HS-5 (cell line): Measurements from ENCODE around the gene HSD11B1.
"Not testable (repeated sequence)": the region's sequence is repeated elsewhere in the genome, so short reads cannot be mapped to it uniquely, and the experiment has no call there.

Experiments used
- DNase-seq: peaks from one replicate; pipeline ENCODE4 v3.0.0-alpha.2; 2012; ENCODE audit warnings: low read depth

HSD11B1 gene

DNA sequence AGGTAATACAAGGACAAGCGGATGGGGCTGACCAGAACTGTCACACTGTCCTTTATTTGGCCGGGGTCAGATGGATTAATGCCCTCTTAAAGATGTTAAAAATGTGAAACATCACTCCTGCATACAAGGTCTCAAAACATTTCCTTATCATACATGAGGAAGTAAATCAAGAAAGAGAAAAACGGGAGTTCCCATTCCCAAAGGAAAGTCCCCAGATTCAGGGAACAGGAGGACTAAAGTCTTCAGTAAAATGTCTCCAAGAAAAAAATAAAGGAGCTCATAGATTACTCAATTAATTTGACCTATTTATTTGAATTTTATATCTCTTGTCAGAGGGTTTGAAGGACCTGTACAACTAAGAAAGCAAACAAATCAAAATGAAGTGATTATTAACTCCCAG lies 13.4 kb upstream of the HSD11B1 start:
- DNase-seq = no peak

DNA sequence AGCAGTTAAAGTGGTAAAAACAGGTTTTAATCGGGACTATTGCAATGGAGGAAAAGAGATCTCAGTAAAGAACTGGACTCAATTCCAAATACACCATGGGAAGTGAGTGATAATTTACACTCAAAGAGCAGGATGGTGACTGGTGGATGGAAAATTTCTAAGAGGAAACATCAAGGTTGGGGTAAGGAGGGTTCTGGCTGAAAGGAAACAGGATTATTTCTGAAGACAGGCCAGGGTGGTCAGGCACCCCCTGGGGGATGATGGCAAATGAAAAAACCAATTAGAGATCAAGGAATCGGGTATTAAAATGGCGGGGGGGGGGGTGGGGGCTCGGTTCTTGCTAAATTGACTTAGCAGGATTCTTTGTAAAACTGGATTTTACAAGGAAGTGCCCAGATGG lies 12.3 kb upstream of the HSD11B1 start:
- no peak for DNase-seq

DNA sequence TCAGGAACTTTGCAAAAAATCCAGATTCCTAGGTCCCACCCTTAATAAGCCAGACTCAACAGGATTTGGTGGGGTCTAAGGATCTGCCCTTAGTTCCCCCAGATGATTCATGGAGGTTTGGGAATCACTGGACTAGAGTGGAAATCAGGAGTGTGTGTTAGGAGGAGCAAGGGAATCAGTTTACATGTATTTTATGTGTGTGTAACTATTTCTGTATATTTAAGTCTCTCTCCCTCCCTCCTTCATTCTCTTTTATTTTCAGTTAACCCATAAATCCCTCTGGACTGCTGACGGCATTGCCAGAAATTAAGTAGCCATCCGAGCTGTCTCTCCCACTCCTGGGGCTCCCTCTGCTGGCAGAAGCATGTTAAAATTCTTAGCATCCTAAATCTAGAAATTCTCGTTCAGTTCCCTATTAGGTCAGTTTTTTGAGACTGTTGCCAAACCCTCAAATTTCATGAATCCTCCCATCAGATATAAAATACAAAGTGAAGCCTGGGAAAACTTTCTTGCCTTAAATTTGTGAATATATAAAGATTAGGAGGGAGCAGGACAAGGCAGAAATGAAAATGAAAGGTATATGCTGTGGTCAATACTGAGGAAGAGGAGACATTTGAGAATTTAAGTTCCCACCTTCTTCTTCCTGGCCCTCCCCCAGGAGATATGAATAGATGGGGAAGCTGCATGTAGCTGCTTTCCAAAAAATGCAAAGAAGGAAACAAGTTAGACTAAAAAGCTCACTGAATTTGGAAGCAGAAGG lies 11.7 kb upstream of the HSD11B1 start:
- DNase-seq = peak; percentile 60

DNA sequence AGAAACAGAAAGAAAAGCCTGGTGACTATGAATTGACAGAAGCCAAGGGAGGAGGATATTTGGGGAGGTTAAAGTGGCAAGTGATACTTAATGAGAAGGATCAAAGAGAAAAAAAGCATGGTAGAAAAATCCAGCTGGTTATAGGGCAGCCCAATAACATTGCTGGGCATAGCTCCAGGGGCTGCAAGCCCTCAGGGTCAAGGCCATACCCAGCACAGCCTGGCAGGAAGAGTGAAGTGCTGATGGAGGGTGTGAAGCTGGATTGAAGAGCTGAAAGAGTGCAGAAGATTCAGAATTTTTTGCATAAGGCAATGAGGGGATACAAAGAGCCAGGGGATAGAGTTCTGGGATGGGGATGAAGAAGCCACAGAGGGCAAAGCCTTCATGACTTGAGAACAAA lies 8.0 kb upstream of the HSD11B1 start:
- DNase-seq = no peak

DNA sequence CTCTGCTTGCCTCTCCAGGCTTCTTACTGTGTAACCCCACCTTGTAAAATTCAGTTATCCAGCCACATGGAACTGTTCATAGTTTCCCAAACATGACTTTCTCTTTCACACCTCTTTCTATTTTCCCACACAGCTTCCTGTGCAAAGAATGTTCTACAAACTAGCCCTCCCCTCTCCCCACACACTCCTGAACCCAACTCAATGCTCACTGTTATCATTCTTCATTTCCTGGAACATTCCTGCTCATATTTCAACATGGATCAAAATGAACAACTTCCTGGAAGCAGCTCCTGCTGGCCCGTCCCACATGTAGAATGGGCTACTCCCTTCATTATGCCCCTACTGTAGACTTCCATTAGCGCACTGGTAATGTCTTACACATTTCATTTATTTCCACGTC lies 7.5 kb upstream of the HSD11B1 start:
- no peak for DNase-seq

DNA sequence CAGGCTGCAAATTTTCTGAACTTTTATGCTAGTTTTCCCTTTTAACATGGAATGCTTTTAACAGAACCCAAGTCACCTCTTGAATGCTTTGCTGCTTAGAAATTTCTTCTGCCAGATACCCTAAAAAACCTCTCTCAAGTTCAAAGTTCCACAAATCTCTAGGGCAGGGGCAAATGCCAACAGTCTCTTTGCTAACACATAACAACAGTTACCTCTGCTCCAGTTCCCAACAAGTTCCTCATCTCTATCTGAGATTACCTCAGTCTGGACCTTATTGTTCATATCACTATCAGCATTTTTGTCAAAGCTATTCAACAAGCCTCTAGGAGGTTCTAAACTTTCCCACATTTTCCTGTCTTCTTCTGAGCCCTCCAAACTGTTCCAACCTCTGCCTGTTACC lies 4.0 kb upstream of the HSD11B1 start:
- not testable (repeated sequence) for DNase-seq

DNA sequence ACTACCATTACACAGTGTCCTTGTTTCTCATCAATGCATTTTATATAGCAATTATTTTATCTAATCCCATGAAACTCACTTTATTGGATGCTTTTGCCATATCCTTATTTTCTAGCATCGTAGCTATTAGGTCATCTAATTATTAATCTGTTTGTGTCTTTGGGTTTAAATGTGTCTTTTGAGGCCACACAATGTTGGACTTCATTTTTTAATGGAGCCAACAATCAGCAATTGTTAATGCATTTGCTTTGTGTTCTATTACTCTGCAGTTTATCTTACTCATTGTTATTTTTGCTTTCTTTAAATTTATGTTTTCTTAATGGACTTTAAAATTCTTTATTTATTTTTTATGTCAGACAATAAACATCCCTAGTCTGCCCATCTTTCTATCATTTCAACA lies 1.8 kb upstream of the HSD11B1 start:
- DNase-seq = no peak

DNA sequence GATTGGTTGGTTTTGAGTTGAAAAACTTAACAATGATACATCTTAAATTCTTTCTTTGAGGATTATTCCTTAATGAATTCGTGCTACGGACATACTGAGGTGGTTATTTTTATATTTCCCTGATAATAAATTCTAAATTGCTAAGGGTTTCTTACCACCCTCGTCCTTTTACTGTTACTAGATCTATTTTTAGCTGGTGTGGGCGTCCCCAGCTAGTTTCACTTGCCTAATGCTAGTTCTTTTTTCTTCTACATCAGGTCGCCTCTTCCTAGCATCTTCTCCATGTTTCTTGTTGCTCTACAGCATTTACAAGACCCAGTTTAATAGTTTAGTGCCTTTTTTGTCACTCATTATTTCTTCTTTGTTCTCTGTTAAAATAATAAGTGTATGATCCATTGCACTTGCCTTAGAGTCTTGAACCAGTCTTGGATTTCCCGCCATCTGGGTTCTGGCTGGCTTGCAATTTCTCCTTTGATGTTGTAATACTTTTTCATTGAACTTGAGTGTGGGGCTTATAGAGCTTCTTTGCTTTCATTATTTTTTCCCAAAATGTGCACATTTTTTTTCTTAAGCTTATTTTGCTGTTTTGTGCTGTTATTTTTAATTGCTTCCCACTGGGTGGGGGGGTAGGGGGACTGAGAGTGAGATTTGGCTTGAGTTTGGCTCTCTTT lies 677 bp upstream of the HSD11B1 start:
- DNase-seq = no peak

DNA sequence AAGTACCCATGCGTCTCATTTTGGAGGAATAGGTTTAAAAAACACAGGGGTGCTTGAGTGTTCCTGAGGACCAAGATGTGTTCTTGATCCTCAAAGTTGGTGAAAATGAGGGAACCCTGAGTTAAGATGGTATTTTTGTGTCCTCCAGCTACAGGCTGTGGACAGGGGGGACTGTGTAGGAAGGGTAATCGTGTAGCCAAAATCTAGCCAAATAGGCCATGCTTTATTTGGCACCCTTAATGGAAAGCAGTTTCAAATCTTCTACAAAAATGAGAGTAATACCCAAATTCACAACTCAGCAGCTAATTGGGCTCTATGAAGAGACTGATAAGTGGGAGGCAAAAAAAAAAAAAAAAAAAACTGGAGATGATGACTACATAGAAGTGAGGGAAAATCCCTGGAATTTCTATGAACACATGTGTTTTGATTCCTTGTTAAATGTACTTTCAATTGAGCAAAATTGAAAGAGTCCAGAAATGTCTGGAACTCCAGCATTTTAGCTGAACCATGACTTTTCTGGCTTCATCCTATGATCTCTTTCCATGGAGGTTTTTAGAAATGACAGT lies 470 bp downstream of the HSD11B1 start:
- no peak for DNase-seq

DNA sequence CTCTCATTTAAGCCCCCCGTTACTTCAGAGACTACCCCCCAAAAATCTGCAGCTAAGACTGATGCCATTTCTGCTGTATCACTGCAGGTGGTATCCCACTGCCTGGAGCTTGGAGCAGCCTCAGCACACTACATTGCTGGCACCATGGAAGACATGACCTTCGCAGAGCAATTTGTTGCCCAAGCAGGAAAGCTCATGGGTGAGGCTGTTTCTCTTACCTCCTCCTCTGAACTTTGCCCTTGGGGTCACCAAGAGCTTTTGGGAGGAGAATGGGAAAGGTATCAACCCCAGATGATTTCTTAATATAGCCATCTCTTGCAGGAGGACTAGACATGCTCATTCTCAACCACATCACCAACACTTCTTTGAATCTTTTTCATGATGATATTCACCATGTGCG lies 2.0 kb downstream of the HSD11B1 start:
- no peak for DNase-seq

DNA sequence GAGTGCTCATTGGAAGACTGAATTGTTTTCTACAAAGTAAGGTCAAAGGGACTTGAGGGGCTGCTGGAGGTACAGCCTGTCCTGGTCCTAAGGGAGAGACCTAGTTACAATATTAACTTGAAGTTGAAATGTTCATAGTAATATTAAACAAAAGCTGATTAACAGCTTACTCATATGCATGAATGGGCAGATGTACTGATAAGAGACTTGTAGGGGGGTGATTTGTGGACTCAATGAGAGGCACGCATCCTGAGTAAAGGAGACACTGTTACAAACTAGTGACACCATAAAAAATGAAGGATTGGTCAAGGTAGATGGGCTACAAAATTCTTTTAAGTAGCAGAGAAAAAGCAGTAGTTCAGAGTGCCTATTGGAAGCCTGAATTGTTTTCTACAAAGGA lies 2.7 kb downstream of the HSD11B1 start:
- DNase-seq = no peak

DNA sequence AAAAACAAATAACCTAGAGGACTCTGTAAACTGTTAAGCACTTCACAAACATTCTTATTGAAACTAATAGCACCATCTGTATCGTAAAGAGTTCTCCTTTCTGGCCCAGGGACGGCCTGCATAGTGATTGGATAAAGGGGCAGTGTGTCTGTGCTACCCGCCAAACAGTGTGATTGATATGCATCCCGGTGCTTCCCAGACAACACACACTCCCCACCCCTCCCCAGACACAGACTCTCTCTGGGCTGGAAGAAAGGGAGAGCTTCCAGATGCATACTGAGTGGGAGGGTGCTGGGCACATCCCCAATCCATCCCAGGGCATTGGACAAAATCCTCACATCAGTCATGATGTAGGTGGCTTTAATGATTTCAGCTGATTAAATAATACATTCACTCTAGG lies 3.7 kb downstream of the HSD11B1 start:
- DNase-seq = no peak

DNA sequence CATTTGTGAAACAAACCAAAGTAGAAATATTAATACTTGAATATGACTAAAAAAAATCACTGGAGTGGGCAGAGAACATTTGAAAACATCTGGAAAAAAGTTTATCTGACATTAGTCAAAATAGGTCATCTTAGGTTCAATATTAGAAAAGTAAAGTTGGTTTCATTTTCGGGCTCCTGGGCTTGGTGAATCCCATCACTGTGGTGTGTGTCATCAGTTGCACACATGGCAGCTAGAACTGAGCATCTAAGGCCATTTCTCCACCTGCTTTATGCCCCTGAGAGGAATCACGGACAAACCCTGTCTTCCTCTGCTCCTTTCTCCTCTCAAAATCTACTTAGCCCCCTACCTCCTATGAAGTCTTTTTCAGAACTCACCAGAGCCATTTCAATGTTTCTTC lies 5.4 kb downstream of the HSD11B1 start:
- DNase-seq = no peak

DNA sequence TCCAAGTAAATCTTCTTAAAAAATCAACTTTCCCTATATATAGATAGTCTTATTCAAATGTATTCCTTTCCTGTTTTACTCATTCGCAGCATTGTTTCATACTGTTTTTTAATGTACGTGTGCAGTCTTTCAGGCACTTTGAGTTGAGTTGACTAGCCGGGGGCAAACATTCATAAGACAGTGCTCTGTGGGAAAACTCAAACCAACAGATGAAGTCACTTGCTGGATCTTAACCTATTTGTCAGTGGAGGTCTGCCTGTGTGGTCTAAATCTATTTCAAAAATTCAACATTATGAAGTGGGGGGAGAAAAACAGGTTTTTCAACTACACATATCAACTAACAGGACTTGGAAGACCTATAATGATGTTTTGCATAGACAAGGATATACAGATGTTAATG lies 6.2 kb downstream of the HSD11B1 start:
- DNase-seq = no peak

DNA sequence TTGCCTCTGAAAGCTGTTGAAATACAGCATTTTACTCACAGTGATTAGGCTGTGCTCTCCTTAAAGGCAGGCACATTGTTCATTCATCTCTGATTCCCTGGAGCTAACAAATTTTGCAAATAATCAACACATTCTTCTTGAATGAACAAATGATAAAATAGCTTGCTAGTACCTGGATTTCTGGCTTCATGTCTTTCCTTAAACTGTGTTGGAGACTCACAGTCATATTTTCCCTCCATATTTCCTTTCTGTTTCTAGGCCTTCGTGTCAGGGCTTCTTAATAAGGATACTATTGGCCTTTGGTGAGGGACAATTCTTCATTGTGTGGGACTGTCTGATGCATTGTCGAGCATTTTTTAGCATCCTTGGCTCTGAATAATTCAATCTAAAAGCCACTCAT lies 9.7 kb downstream of the HSD11B1 start:
- no peak for DNase-seq

DNA sequence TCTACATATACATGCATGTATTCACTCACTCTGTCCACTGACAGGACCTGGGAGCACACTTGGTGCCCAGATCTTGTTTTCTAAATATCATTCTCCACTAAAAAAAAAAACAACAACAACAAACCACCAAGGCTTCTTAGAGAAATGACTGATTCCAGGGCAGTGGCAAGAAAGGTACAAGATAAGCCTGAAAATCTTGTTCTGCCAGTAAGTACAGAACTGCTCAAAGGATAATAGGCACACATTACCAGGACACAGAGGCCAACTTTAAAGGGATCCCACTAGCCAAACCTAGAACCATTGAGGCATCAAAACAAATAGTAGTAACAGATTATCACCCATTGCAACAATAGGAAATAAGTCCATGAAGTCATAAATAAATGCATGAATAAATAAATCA lies 10.7 kb downstream of the HSD11B1 start:
- no peak for DNase-seq

DNA sequence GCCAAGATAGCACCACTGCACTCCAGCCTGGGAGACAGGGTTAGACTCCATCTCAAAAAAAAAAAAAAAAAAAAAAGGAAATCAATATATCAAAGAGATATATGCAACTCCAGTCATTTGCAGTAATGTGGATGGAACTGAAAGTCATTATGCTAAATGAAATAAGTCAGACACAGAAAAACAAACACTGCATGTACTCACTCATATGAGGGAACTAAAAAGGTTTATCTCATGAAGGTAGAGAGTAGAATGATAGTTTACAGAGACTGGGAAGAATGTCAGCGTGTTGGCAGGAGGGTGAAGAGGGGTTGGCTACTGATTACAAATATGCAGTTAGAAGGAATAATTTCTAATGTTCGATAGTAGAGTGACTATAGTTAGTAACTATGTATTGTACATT lies 13.2 kb downstream of the HSD11B1 start:
- no peak for DNase-seq

DNA sequence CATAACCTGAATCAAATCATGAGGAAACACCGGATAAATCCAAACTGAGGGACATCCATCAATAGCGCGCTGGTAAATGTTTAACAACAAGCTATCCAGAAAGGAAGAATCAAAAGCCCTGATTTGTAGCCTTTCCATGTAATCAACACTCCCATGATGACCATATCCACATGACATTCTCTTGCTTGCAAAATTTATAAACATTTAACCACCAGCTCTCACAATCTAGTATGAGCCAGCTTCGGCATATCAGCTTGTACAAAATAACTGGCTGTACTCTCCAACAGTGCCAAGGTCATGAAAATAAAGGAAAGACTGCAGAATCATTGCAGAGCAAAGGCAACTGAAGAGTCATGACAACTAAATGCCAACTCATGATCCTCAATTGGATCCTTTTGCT lies 15.7 kb downstream of the HSD11B1 start:
- no peak for DNase-seq

DNA sequence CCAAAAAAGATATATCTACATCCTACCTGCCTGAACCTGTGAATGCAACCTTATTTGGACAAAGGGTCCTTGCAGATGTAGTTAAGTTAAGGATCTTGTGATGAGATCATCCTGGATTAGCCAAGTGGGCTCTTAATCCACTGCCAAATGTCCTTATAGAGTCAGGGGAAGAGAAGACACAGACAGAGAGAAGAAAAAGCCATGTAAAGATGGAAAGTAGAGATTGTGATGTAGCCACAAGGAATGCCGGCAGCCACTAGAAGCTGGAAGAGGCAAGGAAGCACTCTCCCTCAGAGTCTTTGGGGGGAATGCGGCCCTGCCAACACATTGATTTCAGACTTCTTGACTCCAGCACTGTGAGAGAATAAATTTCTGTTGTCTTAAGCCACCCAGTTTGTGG lies 16.2 kb downstream of the HSD11B1 start:
- no peak for DNase-seq

DNA sequence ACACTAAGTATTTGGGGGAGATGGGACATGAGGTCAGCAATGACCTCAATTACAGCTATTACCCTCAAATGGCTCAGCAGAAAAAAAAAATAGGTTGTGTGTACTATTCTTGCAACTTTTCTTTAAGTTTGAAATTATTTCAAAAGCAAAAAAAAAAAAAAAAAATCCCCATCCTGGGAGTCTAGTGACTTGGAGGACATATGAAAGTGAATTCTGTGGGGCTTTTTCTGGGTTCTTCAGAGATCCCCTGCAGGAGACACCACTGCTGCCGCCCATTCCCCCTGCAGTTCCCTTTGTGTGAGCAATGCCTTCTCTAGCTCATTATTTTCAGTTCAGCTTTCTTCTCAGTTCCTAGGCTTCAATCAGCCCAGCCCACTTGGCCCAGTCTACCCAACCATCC lies 16.7 kb downstream of the HSD11B1 start:
- no peak for DNase-seq

DNA sequence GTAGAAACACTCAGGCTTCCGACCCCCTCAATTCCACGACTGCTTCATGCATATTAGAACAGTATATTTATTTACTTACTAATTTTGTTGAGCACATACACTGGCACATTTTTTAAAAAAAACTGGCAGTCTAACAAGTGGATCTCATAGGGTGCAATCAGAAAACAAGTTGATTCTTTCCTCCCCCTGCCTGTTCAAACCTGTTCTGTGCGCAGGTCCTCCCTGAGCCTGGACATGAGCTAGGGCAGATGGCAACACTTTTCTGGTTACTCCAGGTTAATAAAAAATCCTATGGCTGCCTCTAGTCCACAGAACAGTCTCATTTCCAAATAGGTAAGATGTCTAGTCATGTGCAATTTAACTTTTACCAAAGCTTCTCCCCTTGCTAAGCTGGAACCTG lies 18.6 kb downstream of the HSD11B1 start:
- no peak for DNase-seq

DNA sequence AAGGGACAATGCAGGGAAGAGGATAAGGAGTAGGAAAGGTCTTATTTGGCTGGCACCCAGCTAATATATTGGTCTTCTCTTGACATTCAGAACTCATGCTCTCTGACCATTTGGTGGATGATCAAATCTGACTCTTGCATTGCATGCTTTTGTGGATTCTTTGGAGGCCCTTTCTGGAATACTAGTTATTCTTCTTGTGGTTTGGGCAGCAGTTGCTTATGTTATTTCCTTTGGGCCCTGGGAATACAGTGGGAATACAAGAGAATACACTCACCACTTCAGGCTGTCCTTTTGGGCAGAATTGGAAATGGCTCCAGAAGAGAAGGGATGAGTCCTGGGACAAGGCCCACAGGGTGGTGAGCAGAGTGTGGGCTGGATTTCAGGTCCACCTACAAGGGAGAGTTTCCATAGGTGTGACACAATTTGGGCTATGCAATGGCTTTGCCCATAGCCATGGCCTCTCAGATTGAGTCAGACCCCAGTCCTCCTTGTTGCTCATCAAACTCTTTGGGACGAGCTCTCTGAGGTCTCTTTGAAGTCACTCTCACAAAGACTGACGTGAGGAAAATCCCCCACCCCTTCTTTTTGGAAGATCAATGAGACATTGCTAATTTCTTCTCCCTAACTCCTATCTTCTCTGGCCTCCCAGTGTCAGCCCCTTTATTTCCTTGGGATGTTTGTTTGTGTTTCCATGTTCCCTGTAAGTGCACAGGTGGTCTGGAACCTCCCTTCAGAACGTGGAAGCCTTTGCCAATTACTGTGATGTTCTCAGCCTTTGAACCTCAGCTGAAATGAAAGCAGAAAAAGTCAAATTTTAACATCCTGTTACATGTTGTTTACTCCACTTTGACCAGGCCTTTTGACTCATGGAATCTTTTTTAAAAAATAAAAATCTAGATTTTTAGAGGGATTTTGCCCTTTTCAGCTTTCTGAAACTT lies 19.4 kb downstream of the HSD11B1 start:
- no peak for DNase-seq

DNA sequence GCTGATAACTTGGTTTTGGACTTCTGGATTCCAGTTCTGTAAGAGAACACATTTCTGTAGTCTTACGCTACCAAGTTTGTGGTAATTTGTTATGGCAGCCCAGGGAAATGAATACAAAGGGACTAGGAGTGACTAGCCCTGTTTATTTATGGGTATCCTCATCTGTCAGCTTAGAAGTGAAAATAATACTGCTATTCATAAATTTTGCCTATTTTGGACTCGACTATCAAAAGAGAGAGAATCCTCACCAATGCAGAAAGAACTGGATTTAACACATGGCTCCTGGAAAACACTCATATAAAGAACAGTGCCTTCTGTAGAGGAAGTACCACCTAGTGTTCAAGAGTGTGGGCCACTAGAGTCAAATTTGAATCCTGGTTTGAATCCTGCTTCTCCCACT lies 22.6 kb downstream of the HSD11B1 start:
- DNase-seq = no peak
